Transverse colon (tissue), 4 donors: ENCODE results near the gene FBLN7. TPM values are rescaled to one million over a fixed set of nuclear protein-coding genes. Genes with fewer than 3 reads are reported as not detected.

Experiments
- DNase-seq: peaks from one replicate; pipeline ENCODE4 v3.0.0-alpha.2; 2019
- H3K27ac ChIP-seq, 4 donors: fragments of 200-600 bp; sonication (generic); 2 replicates each; pipeline ENCODE4 v1.5.1; 2016 to 2018; ENCODE audit warnings: inconsistent platforms in 4 of 4
- H3K27me3 ChIP-seq: fragments of 200-600 bp; sonication (generic); 2 replicates; pipeline ENCODE4 v1.5.1; 2017; ENCODE audit warnings: inconsistent platforms
- H3K36me3 ChIP-seq, 4 donors: fragments of 200-600 bp; sonication (generic); 2 replicates each; pipeline ENCODE4 v1.5.1; 2017 to 2019; ENCODE audit warnings: inconsistent platforms in 4 of 4
- H3K4me1 ChIP-seq, 4 donors: fragments of 200-600 bp; sonication (generic); 2 replicates each; pipeline ENCODE4 v1.5.1; 2017 to 2020; ENCODE audit warnings: inconsistent platforms in 4 of 4
- H3K4me3 ChIP-seq, 4 donors: fragments of 200-600 bp; sonication (generic); 1 replicate in 1 of 4; 2 replicates in 3 of 4; pipeline versions ENCODE4 v1.5.1 to v1.6.1; 2017 to 2019; ENCODE audit warnings: inconsistent platforms in 4 of 4
- H3K9me3 ChIP-seq, 2 donors: fragments of 200-600 bp; sonication (generic); 2 replicates each; pipeline ENCODE4 v1.5.1; 2017 to 2019; ENCODE audit warnings: inconsistent platforms in 2 of 2
- EP300 ChIP-seq: sonication (generic); formaldehyde crosslinking; IDR thresholded peaks from one replicate; pipeline ENCODE4 v1.6.1; 2017; ENCODE audit warnings: antibody characterized with exemption, low read depth
- POLR2A ChIP-seq: fragments of 450-650 bp; IDR thresholded peaks from one replicate; pipeline ENCODE4 v1.6.1; 2016; ENCODE audit warnings: antibody characterized with exemption, mild to moderate bottlenecking, moderate library complexity
- POLR2AphosphoS5 ChIP-seq, 3 donors: sonication (generic); formaldehyde crosslinking; IDR thresholded peaks; one replicate each; pipeline ENCODE4 v1.6.1; 2016; ENCODE audit warnings: antibody characterized with exemption in 3 of 3
- WGBS, 2 donors: methylation state at CpG; one replicate each; pipeline ENCODE4 v1.1.5; 2018; ENCODE audit warnings: low coverage in 1 of 2; 5-methylcytosine and 5-hydroxymethylcytosine counted together
- in situ Hi-C, 4 donors: fragments of 200-750 bp; cut with MboI; loops; one replicate each; pipeline versions ENCODE4 v1.15.0 to v1.15.1; 2017; ENCODE audit warnings: low sequenced_read_pairs in 3 of 4, low pct_ligation_motif_present in 1 of 4, low pct_unique_long_range_greater_than_20kb in 1 of 4
- intact Hi-C: fragments of 100-400 bp; cut with DNase I; formaldehyde crosslinking; loops from one replicate; pipeline ENCODE4 v1.15.1; 2023; ENCODE audit warnings: low total_unique reads
- total RNA-seq, 4 donors: library from RNA; depleted of rRNA; stranded (reverse); fragments of >200 nt; gene quantifications; one replicate each; pipeline ENCODE4 v1.1.0, GENCODE V29; 2016
- TF ChIP-seq, protein P1 (sequence below), 5 experiments: fragments of 200-600 bp in 3 of 5; fragments of 450-650 bp in 2 of 5; sonication (generic) in 3 of 5; IDR thresholded peaks; 1 replicate in 2 of 5; 2 replicates in 3 of 5; pipeline ENCODE4 v1.5.1; 2016 to 2017; ENCODE audit warnings: antibody characterized with exemption in 5 of 5, inconsistent platforms in 3 of 5, mild to moderate bottlenecking in 2 of 5, moderate library complexity in 1 of 5

Gene FBLN7
- total RNA-seq, 4 donors from 2014 or later: 1.2 to 2.9 TPM; not detected in 2

DNA sequence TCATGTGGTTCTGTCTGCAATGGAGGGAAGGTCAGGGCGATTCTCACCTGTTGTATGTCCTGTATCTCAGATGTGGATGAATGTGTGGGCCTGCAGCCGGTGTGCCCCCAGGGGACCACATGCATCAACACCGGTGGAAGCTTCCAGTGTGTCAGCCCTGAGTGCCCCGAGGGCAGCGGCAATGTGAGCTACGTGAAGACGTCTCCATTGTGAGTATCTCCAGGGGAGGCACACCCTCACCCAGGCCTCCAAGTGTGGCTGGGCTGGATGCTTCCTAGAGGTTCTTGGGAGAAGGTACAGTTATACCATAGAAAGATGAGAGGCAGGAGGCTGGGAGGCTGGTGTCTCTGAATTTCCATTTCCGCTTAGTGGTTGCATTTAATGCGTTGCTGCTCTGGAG is 46.9 kb downstream of the FBLN7 start:
- no peak for DNase-seq
- peaks cover 0 to 5% (median 1%) of the 10 kb centered on the region in 4 donors for H3K4me1 ChIP-seq
- no peak overlapping the region for H3K27ac ChIP-seq
- WGBS, 2 donors: 98% methylated on average over 9 of the region's 9 CpGs; no CpG with 5 or more reads in 1 of the 2 donors
- no peaks in the 10 kb centered on the region for H3K36me3 ChIP-seq
- intact Hi-C loops: no loop called here
- TF ChIP-seq, protein P1, sequence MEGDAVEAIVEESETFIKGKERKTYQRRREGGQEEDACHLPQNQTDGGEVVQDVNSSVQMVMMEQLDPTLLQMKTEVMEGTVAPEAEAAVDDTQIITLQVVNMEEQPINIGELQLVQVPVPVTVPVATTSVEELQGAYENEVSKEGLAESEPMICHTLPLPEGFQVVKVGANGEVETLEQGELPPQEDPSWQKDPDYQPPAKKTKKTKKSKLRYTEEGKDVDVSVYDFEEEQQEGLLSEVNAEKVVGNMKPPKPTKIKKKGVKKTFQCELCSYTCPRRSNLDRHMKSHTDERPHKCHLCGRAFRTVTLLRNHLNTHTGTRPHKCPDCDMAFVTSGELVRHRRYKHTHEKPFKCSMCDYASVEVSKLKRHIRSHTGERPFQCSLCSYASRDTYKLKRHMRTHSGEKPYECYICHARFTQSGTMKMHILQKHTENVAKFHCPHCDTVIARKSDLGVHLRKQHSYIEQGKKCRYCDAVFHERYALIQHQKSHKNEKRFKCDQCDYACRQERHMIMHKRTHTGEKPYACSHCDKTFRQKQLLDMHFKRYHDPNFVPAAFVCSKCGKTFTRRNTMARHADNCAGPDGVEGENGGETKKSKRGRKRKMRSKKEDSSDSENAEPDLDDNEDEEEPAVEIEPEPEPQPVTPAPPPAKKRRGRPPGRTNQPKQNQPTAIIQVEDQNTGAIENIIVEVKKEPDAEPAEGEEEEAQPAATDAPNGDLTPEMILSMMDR (IDR thresholded peaks at IDR 0.05): no peak
- no peak for TF ChIP-seq POLR2A
- in situ Hi-C loops: no loop called here
- peaks cover 28% of the 10 kb centered on the region for H3K27me3 ChIP-seq
- no peaks in the 10 kb centered on the region for H3K9me3 ChIP-seq
- no peak overlapping the region for H3K4me3 ChIP-seq

DNA sequence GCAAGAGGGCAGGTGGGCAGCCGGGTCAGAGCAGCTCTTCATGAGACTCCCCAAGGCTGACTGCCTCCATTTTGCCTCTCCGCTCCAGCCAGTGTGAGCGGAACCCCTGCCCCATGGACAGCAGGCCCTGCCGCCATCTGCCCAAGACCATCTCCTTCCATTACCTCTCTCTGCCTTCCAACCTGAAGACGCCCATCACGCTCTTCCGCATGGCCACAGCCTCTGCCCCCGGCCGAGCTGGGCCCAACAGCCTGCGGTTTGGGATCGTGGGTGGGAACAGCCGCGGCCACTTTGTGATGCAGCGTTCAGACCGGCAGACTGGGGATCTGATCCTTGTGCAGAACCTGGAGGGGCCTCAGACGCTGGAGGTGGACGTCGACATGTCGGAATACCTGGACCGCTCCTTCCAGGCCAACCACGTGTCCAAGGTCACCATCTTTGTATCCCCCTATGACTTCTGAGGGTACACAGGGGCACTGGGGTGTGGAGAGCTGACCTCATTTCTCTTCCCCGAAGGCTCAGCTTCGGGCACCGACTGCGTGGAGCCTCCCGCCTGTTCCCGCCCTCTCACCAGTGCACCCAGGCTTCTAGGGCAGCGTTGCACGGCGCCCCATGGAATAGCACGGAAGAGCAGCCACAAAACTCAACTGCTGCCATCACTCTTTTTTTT is 49.0 kb downstream of the FBLN7 start:
- peak overlapping the region in 2 of 4 donors; percentile 8 to 9 for H3K27ac ChIP-seq
- no peaks in the 10 kb centered on the region for H3K36me3 ChIP-seq
- intact Hi-C loops (no loop called here), in situ Hi-C loops (no loop called here)
- no peaks in the 10 kb centered on the region for H3K9me3 ChIP-seq
- H3K4me1 ChIP-seq: no peaks in the 10 kb centered on the region
- H3K4me3 ChIP-seq: no peak overlapping the region
- peaks cover 9% of the 10 kb centered on the region for H3K27me3 ChIP-seq
- DNase-seq: no peak
- 95 to 100% methylated on average over 1 to 31 of the region's 31 CpGs for WGBS, 2 donors
- TF ChIP-seq POLR2AphosphoS5 (IDR thresholded peaks at IDR 0.05) (no peak), POLR2A (no peak), EP300 (no peak)
- TF ChIP-seq, protein P1 (IDR thresholded peaks at IDR 0.05): no peak

DNA sequence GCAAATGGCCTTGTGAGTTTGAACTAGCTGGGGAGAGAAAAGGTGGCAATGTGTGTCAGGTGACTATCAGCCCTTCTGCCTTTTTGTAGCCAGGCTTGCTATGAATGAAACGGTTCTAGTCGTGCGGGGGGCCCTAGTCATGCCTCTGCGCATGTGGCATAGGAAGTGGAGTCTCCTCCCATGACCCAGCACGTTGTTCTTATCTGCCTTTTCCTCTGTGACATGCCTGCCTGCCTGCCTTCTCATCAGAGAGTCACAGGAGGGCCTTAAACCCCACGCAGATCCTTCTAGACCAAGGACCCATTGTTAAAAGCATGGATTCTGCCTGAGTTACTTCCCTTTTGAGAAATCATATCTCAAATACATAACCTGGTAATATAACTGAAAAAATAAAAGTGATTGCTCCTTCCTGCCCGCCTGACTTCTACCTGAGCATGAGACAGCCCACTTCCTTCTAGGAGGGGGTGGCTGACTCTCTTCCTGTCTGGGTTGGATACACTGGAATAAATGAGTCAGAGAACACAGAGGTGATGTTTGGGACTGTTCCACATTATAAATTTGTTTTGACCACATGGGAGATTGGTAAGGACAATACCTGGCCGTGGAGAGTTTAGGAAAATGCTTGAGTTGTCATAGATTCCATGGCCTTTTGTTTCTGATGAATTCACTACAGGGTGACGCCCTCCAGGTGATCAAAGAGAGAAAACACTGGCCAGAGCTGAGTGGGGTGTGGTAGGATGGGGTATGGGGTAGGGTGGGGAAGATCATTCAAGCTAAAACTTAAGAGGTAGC is 49.8 kb downstream of the FBLN7 start:
- no peak overlapping the region for H3K4me3 ChIP-seq
- TF ChIP-seq POLR2AphosphoS5 (IDR thresholded peaks at IDR 0.05) (no peak), POLR2A (no peak), EP300 (no peak)
- TF ChIP-seq, protein P1 (IDR thresholded peaks at IDR 0.05): no peak
- peak; percentile 22 for DNase-seq

DNA sequence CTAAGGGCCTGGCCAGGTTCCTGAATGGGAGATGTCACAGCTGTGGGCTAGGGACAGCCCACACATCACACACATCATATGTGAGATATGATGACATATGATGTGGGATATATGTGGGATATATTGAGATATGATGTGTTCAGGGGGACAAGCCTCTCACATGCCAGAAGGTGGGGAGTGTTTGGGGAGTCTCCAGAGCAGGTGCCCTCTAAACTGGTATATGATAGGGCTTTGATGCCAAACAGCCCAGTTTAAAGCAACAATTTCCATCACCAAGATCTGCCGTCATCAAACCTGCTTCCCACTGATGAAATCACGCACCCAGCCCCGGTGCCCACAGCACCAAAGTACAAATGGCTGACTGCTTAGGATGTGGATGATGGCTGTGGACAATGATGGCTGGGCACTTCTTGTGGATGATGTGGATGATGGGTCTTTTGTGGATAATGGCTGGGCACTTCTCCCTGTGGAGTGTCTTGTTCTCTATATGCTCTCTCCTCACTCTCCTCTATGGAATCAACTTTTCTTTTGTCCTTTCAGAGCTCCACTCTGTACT is 50.9 kb downstream of the FBLN7 start:
- 98% methylated on average over 3 of the region's 3 CpGs; no CpG with 5 or more reads in 1 of the 2 donors for whole genome bisulfite sequencing, 2 donors
- no peak for DNase-seq
- Histone ChIP-seq H3K4me1 (no peaks in the 10 kb centered on the region), H3K36me3 (no peaks in the 10 kb centered on the region), H3K4me3 (no peak overlapping the region), H3K27ac (no peak overlapping the region), H3K27me3 (no peaks in the 10 kb centered on the region), H3K9me3 (no peaks in the 10 kb centered on the region)
- TF ChIP-seq, protein P1 (IDR thresholded peaks at IDR 0.05): no peak
- TF ChIP-seq POLR2AphosphoS5 (IDR thresholded peaks at IDR 0.05): no peak
- TF ChIP-seq POLR2A: no peak
- TF ChIP-seq EP300: no peak
- intact Hi-C loops: no loop called here
- in situ Hi-C loops: no loop called here

More for the DNA sequence above, 49.8 kb downstream of the FBLN7 start:
- intact Hi-C loops (no loop called here), in situ Hi-C loops (no loop called here)
- H3K9me3 ChIP-seq: no peaks in the 10 kb centered on the region
- H3K27ac ChIP-seq: peak overlapping the region in 3 of 4 donors; percentile 9 to 46 (median 18)
- no peaks in the 10 kb centered on the region for H3K36me3 ChIP-seq
- H3K4me1 ChIP-seq: no peaks in the 10 kb centered on the region
- 51 to 68% methylated on average over 4 to 9 of the region's 9 CpGs for WGBS, 2 donors
- H3K27me3 ChIP-seq: peaks cover 2% of the 10 kb centered on the region
